Activated CD4-positive, CD25-positive, alpha-beta regulatory T cell treated with anti-CD3 and anti-CD28 coated beads, Interleukin-2, amount 50 U/mL, for 16 hours (primary cell): ENCODE results near the gene ERBB3.
A peak's percentile ranks its signal among the peaks of the same experiment; 100 is the strongest.
"Not testable (repeated sequence)": the region's sequence is repeated elsewhere in the genome, so short reads cannot be mapped to it uniquely, and the experiment has no call there.

ENCODE experiments used
- DNase-seq: peaks from one replicate; pipeline ENCODE4 v3.0.0-alpha.2; 2020; ENCODE audit warnings: low read depth, low spot score

ERBB3 gene

DNA sequence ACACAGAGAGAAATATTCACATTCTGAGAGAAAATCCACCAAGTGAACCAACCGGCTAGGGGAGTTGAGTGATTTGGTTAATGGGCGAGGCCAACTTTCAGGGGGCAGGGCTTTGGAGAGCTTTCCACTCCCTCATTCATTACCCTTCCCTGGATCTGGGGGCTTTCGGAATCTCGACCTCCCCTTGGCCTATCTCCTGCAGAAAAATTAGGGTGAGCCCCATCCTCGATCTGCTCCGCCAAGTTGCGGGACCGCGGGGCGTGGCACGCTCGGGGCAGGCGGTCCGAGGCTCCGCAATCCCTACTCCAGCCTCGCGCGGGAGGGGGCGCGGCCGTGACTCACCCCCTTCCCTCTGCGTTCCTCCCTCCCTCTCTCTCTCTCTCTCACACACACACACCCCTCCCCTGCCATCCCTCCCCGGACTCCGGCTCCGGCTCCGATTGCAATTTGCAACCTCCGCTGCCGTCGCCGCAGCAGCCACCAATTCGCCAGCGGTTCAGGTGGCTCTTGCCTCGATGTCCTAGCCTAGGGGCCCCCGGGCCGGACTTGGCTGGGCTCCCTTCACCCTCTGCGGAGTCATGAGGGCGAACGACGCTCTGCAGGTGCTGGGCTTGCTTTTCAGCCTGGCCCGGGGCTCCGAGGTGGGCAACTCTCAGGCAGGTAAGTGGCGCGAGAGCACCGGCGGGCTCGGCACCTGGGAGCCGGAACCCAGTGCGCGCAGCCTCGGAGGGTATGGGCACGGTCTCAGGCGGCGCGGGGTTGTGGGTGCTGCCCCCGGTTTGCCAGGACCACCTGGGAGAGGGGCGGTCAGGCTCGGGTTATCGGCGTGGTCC, at the start of gene ERBB3:
Gene ERBB3, plus strand, starts transcription at position 443 of the 833 bp plus-strand sequence. Its CDS starts 136 bp downstream, at position 579.
- no peak for DNase-seq

DNA sequence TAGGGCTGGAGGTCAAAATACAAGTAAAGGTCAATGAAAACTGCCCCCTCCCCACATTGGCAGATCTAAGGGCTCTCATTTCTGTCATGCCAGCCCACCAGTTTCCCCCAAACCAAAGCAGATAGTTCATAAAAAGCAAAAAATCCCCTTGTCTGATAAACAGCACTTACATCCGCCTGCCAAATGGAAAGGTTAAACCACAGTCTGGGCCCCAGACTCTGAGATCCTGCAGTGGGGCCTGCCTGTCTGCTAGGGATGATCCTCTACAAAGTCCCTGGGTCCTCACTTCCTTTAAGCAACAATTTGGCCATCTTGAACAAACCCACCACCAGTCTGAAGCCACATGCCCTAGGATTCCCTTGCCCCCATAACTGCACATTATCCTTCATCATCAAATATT, 48.0 kb upstream of the ERBB3 start:
- no peak for DNase-seq

DNA sequence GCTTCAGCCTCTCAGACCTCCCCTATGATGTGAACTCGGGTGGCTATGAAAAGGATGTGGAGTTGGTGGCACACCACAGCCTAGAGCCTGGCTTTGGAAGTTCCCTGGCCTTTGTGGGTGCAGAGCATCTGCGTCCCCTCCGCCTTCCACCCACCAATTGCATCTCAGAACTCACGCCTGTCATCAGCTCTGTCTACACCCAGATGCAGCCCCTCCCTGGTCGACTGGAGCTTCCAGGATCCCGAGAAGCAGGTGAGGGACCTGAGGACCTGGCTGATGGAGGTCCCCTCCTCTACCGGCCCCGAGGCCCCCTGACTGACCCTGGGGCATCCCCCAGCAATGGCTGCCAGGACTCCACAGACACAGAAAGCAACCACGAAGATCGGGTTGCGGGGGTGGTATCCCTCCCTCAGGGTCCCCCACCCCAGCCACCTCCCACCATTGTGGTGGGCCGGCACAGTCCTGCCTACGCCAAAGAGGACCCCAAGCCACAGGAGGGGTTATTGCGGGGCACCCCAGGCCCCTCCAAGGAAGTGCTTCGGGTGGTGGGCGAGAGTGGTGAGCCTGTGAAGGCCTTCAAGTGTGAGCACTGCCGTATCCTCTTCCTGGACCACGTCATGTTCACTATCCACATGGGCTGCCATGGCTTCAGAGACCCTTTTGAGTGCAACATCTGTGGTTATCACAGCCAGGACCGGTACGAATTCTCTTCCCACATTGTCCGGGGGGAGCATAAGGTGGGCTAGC, 45.2 kb upstream of the ERBB3 start:
- DNase-seq, result no peak

- no peak for DNase-seq
Observed at GRCh38 chr12:56037161-56037560, 42.8 kb upstream of the ERBB3 start.

- no peak for DNase-seq
Observed at GRCh38 chr12:56038022-56038655, 41.8 kb upstream of the ERBB3 start.

DNA sequence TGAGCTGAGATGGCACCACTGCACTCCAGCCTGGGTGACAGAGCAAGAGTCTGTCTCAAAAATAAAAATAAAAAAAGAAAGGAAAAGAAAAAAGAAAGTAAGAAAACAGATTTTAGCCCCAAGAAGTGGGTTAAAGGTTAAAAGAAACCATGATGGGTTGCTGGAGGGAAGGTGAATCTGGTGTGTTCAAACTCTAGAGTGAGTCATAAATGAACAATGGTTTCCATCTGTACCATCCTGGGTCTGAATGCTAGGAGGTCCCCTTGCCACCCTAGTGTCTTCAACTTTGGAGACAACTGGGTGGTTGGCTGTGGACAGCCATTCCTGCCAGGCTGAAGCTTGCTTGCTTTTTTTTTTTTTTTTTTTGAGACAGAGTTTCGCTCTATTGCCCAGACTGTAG, 39.8 kb upstream of the ERBB3 start:
- DNase-seq, result no peak

DNA sequence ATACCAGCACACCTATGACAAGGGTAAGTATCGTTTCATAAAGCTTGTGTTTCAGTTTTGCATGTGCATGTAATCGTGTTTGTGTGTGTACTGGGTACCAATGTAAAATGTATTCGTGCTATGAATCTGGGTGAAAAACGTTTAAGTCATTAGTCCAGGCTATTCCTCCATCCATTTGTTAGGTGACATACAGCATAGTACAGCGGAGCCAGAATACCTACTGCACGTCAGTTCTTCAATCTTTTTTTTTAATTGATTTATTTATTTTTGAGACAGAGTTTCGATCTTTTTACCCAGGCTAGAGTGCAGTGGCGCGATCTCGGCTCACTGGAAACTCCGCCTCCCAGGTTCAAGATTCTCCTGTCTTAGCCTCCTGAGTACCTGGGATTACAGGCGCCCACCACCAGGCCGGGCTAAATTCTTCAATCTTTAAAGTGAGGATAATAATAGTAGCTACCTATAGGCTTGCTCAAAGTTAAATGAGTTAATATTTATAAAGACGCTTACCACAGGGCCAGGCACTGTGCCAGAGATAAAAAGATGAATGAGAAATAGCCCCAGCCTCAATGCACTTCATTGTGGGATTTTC, 38.9 kb upstream of the ERBB3 start:
- no peak for DNase-seq

DNA sequence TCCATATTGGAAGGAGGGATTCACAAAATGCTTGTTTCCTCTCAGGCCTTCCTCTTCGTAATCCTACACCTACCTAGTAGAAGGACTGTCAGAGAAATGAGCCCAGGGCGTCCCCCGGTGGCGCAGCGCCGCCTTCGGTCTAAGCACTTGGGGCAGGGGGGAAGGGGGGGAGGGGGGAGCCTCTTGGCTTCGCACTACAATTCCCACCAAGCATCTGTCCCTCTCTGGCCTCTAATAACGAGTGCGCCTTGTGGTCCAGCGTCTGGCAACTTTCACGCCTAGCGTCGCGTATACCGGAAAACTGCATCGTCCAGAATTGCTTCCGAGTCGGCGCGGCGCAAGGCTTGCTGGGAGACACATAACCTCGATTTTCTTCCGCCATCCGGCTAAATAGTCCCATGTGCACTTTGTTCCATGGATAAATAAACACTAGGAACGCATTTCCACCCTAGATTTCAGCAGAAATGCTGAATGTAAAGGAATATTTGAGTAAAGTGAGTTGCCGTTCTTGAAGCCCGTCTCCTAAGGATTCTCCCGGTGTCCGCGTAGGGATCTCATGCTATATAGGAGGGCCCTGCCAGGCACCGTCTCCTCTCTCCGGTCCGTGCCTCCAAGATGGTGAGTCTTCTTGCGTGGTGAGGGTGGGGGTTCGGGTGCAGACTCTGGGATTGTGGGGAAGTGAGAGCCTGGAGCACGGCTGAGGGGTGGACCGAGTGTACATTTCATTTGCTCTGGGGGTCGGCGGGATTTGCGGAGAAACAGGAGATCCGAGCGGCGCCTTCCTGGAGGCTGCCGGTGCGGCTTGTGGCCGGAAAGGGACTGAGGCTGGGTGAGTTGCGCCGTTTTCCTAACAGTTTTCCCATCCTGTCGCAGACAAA, 38.2 kb upstream of the ERBB3 start, which contains the start of gene RPS26:
Gene RPS26, plus strand, starts transcription at position 367 of the 878 bp plus-strand sequence. Its CDS starts 249 bp downstream, at position 616.
- peak; percentile 86 for DNase-seq

DNA sequence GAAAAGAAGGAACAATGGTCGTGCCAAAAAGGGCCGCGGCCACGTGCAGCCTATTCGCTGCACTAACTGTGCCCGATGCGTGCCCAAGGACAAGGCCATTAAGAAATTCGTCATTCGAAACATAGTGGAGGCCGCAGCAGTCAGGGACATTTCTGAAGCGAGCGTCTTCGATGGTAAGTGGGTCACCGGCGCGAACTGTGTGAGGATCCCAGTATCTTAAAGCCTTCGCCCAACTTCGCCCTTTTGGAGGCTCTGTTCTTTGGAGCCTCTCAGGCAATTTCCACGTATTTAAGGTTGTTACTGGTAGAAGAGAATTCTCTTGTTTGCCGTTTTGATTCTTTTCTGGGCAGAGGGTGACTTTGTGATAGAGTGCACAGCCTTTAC, 37.5 kb upstream of the ERBB3 start:
- DNase-seq, result not testable (repeated sequence)

DNA sequence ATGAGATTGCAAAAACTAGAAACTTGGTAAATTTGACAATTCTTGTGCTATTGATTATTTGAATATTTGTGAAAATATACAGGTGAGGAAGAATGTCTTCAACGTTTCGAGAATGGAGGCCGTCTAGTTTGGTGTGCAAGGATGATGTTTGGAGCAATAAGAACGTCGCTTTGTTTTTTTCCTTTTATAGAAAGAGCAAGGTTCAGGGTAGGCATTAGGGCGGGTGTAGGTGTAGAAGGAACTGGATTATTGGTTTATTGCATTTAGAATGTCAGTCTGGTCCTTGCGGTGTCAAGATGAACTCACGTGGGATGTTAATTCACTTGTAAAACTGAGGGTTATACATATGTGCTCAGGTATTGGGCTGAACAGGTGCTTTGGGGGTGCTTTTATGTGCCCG, 37.1 kb upstream of the ERBB3 start:
- DNase-seq, result no peak

- DNase-seq, result no peak
Observed at GRCh38 chr12:56046027-56046780, 33.8 kb upstream of the ERBB3 start.

DNA sequence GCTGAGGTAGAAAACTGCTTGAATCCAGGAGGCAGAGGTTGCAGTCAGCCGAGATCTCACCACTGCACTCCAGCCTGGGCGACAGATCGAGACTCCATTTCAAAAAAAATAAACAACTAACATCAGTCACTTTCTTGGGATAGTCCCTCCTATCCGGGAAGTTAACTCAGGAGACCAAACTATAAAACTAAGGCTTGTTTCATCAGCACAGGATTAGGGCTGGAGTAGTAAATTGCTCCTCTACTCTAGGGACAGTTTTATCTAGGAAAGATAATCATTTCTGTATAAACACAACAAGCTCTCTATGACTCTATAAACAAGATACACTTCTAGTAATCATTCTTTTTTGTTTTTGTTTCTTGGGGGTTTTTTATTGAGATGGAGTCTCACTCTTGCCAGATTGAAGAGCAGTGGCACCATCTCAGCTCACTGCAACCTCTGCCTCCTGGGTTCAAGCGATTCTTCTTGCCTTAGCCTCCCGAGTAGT, 26.5 kb upstream of the ERBB3 start:
- DNase-seq, result no peak

DNA sequence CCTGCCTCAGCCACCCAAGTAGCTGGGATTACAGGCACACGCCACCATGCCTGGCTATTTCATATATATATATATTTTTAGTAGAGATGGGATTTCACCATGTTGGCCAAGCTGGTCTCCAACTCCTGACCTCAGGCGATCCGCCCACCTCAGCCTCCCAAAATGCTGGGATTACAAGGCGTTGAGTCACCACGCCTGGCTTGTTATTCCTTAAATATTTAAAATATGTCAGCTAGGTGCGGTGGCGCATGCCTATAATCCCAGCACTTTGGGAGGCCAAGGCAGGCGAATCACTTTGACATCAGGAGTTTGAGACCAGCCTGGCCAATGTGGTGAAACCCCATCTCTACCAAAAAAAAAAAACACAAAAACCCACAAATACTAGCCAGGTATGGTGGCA, 20.0 kb upstream of the ERBB3 start:
- not testable (repeated sequence) for DNase-seq

GRCh38 chr12:56061982-56062381, 18.0 kb upstream of the ERBB3 start:
- no peak for DNase-seq

DNA sequence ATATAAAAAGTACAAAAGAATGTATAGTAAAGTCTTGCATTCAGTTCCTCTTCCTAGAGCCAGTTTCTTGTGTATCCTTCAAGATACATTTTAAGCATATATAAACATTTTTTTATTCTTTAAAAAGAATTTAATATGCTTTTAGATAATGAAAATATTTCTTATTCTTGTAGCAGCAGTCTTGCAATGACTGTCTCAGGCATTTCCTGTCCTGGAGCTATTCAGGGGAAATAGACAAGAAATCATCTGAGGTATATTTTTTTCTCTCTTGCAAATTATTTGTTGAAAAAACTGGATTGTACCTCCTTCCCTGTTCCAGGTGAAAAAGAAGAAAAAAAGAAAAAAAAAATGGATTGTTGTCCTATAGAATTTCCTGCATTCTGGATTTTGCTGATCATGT, 17.0 kb upstream of the ERBB3 start:
- DNase-seq, result no peak

- DNase-seq, result no peak
Observed at GRCh38 chr12:56071648-56072047, 8.3 kb upstream of the ERBB3 start.

DNA sequence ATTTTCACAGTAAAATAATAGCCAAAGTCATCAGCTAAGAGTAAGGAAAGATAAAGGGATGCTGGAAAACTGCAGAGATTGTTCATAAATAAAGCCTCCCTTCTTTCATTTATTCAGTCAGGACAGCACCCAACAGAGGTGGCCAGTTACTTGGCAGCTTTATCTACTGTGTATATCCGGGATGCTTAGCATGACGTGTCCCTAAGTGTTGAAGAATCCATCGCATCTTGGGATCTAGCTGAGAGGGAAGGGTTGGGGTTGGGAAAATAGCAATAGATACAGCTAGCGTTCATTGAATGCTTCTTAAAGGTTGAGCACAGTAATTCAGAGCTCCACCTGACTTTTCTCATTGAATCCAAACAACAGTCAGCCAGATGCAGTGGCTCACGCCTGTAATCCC, 5.6 kb upstream of the ERBB3 start:
- no peak for DNase-seq

GRCh38 chr12:56077966-56078365, 2.0 kb upstream of the ERBB3 start:
- DNase-seq, result not testable (repeated sequence)

DNA sequence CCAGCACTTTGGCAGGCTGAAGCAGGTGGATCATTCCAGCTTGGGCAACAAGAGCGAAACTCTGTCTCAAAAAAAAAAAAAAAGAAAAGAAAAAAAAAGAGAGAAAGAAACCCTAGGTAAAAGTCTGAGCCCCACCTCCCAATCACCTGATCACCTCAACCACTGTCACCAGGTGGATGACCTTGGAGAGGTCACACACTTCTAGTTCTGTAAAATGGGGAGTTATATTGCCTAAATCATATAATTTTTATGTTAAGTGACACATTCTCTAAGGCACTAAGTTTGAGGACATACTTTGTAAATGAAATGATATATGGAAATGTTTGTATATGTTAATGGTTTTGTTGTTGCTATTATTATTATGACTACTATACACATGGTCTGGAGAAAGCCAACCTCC, 1.5 kb upstream of the ERBB3 start:
- DNase-seq, result no peak
